Stimulated activated CD4-positive, alpha-beta T cell treated with anti-CD3 and anti-CD28 coated beads, Interleukin-2, amount 100 ng/mL, for 48 hours (primary cell): Measurements from ENCODE around the gene LRRC25.

Experiments
- DNase-seq, 2 donors: peaks; one replicate each; pipeline ENCODE4 v3.0.0-alpha.2; 2020

LRRC25 gene

DNA sequence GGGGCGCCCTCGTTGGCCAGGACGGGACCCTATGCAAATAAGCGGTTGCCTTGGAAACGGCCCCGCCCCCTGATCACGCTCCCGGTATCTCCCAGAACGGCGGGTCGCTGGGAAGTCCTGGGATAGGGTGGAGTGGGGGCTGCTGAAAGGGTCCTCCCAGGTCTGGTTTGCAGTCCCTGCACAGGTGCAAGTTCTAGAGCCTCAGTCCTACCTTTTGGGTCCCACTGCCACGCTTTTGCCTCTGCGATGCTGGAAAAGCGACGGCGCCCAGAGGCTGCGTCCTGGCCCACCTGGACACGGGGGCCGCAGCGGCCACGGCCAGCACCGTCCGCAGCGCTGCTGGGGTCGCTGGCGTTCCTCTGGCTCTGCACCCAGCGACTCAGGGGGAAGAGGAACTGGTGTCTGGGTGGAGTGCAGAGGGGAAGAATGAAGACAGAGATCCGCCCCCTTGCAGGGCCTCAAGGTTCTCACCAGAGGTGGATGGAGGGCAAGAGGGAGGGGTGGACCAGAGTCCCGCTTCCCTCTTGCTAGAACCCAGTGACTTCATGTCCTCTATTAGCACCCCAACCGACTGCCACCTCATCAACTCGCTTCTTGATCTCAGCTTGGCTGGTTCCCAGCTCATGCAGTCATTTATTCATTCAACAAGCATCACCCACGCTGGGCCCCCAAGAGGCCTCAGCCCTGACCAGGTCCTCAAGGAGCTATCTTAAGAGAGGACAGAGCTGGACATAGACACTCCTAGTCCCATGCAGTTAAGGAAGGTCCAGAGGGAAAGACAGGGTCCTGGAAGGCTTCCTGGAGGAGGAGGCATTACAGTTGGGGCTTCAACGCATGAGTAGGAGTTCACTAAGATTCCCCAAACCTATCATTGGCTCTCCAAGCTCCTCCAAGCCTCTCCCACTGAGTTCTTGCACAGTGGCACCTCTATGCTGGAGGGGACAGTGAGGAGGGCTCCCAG, at the start of gene LRRC25:
Gene LRRC25 (minus strand): TSS at position 381 of the 961 bp plus-strand sequence. CDS start 659 bp downstream, outside the sequence.
- DNase-seq, result no peak

DNA sequence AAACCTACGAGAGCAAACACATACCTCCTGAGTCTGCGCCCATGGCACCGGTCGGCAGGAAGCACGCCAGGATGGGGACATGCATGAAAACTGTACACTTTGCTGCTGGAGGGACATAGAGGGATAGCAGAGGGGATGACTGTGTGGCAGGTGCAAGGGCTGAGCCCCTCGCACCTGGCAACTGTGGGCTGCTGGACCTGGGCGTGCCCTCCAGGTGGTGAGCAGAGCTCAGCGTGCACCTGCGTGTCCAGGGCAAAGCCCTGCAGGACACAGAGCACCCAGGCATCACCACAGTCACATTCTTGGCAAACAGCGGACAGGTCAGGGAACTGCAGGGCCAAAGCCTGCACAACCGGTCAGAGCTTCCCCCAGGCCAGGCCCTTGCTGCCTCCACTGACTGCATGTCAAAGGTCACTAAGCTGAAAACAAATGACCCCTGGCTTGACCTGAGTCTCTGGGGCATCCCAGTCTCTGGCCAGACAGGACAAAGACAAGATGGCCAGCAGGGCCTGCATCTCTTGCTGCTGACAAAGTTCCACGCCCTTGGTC, 49.5 kb upstream of the LRRC25 start:
- DNase-seq, result no peak

DNA sequence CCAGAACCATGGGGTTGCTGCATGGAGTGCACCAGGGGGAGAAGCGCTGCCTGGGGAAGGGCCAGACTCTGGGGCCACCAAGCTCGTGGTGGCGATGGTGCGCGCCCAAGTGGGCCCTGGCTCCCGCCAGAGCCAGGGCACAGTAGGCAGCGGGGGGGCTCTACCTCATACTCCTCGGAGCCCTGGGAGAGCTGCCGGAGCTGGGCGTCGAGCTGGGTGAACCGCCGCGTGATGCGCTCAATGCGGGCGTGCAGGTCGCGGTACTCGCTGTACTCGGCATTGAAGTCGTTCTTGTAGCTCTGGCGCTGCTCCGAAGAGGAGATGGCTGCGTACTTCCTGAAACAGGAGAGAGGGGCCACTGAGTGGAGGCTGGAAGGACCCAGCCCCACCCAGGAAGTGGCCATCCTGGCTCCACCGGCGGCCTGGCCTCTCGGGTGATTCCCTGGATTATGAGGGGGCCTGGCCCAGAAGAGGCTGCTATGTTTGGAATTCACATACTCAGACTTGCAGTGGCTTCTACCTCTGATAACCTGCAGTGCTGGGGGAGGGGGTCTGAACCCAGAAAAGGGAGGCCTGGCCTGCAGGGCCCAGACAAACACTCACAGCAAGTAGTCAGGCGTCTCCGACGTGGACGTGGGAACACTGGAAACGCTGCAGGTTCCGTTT, 48.9 kb upstream of the LRRC25 start:
- DNase-seq, result no peak

DNA sequence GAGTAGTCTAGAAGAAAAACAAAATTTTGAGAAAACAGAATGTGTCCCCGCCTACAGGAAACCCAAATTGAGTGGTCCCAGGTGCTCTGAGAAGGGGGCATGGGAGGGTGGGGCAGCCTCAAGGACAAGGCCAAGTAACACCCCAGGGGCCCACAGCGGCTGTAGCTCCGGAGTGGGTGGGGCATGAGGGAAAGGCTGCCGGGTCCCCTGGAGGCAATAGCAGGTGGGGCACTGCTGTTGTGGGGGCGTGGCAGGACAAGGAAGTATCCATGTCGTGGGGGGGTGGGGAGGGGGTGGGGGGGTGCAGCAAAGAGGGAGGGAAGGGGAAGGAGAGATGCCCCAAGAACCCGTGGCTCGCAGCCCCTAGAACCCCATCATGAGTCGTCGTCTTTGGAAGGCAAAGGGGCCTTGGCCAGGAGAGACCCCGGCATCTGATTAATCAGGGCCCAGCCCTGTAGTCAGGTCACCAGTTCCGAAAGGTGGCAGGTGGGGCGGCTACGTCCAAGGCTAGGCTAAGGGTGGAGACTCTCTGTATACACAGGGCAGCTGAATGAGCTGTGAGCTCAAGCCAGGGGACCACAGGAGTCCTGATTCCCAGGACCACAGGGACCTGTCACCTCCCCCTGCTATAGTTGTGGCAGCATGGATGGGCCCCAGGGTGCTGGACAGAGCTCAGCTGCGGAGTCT, 48.0 kb upstream of the LRRC25 start:
- no peak for DNase-seq

DNA sequence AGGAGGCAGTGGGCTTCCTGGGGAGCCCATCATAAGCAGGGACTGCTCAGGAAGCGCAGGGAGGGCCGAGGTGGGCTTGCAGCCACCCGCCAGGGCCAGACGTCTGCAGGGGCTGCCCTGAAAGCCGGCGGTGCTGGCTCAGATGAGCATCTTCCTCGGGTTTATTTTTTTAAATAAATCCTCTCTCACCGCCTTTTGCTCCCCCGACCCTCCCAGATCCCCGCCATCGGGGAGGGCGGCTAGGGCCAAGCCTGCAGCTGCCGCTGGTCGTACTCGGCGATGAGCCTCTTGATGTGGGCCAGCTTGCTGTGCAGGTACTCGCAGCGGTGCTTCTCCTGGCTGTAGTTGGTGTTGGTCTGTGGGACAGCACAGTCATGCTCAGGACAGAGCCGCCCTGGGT, 47.1 kb upstream of the LRRC25 start:
- DNase-seq, result no peak

DNA sequence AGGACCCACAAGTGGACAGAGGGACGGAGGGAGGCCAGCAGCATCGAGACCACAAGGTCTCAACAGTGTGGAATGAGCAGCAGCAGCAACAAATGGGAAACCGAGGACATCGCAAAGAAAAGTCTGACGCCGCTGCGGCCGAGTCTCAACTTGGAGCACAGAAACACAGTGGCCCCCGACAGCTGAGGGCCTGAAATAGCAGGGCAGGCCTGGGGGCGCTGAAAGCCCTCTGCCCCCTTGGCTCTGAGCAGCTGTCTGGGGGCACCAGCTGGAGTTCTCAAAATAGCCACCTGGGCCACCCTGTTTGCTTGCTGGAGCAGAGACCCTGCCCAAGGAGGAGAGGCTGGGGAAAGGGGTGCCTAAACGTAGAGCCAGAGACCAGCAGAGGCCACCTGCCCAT, 46.4 kb upstream of the LRRC25 start:
- no peak for DNase-seq

DNA sequence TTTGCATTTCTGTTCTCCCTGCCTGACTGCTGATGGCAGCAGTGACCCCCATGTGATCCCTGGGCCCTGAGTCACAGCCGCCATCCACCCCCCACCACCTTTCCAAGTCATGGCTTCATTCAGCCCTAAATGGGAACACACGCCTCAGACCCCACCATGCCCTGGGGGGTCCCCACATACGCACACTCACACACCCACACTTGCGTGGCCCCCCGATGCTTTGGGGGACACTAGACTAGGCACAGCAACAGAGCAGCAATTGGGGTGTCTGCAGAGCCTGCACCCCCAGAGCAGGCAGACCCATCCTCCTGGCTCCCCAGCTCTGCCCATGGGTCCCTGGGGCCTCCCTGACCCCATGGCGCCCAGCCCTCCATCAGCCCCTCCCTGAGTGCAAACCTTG, 46.0 kb upstream of the LRRC25 start:
- no peak for DNase-seq

DNA sequence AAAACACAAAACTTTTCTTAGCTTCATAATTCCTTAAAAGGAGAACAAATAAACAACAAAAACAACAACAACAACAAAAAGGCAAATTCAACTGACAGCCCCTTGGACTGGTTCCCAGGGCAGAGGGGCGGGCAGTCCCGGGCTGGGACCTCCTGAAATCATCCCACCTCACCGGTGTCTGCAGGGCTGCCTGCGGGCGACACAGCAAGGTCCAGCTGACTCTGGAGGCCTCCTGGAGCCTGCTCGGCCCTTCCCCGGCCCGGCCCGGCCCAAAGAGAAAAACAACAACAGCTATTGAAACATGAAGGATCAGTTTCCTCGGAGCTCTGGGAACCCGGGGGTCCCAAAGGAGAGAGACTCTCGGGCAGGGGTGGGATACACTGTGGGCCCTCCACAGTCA, 45.5 kb upstream of the LRRC25 start:
- no peak for DNase-seq

DNA sequence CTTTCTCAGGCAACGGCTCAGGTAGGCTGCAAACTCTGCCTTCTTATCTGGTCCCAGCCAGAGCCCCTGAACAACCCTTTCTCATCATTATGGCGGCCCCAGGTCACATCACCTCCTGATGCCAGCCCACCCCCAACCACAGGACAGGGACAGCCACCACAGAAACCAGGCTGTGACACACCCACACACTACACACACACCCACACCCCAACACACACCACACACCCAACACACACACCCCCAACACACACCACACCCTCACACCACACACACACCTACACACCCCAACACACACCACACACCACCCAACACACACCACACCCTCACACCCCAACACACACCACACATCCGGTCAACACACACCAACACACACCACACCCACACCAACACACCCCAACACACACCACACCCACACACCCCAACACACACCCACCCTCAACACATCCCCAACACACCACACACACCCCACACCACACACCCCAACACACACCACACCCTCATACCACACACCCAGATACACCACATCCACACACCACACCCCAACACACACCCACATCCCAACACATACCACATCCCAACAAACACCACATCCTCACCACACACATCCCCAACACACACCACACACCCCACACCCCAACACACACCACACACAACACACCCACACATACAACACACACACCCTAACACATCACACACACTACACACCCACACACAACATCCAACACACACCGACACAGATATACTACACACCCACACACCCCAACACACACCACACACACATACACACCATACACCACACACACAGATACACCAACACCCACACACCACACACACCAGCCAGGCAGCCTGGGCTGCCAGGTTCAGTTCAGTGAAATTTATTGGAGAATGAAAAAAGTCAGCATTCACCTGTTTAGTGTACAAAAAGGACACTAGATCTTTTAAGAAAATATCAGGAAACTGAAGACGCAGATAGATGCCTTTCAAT, 44.7 kb upstream of the LRRC25 start:
- no peak for DNase-seq

DNA sequence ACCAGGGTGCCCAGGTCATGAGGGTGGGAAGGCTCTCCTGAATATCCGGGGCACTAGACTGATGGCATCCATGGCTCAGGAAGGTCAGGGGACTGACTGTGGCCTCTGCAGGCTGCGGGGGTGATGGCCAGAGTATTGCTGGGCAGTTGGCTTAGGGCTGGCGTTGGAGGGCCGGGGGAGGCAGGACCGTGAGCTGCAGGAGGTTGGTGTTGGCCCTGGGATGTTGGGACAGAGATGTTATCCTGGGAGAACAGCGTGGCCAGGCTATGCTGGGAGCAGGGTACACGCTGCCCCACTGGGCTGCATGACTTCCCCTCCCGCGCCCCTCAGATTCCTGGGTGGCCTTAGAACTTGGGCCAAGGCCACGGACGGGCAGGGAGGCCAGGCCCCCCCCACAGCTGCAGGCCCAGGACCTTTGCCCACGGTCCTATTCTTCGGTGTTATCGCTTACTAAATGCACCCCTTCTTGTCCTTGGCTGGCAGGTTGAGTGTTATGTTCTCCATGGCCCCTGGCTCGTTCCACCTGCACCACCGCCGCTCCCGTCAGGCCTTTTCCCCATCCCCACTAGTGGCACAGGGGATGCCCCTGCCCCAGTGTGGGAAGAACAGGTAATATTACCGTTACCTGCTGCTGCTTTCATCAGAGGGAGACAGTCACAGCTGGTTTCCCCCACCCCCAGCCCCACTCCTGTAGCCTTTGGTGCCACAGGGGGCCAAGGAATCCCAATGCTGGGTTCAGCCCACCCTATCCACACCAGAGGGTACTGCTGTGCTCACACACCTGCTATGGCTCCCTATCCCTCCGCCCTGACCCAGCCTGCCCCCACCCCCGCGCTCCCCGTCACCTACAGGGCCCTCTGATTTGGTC, 43.7 kb upstream of the LRRC25 start:
- DNase-seq, result no peak

DNA sequence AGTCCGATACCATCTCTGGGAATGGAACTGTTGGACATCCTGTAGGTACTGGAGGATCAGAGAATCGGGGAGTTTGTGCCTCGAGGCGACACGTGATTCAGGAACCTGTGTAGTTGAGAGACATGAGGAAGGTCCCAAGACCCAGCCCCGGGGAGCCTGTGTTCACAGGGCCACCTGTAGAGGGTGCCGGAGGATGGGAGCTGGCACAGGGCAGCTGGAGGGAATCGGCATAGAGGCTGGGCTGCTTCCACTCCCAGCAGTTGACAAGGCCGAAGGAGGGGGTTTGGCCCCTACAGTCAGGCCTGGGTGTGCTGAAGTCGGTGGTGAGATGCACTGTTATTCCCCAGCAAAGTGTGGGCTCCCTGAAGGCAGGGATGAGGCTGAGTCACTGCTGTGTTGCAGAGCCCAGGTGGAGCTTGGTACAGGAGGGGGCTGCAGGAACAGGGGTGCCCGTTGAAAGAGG, 43.0 kb upstream of the LRRC25 start:
- no peak for DNase-seq

DNA sequence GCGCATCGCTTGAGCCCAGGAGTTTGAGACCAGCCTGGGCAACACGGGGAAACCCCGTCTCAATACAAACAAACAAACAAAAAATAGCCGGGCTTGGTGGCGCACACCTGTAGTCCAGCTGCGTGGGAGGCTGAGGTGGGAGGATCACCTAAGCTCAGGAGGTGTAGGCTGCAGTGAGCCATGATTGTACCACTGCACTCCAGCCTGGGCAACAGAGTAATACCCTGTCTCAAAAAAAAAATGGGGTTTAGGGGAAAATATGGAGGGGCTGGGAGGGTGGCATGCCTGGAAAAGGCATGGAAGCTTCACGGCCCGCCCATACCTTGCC, 42.5 kb upstream of the LRRC25 start:
- DNase-seq, result no peak

DNA sequence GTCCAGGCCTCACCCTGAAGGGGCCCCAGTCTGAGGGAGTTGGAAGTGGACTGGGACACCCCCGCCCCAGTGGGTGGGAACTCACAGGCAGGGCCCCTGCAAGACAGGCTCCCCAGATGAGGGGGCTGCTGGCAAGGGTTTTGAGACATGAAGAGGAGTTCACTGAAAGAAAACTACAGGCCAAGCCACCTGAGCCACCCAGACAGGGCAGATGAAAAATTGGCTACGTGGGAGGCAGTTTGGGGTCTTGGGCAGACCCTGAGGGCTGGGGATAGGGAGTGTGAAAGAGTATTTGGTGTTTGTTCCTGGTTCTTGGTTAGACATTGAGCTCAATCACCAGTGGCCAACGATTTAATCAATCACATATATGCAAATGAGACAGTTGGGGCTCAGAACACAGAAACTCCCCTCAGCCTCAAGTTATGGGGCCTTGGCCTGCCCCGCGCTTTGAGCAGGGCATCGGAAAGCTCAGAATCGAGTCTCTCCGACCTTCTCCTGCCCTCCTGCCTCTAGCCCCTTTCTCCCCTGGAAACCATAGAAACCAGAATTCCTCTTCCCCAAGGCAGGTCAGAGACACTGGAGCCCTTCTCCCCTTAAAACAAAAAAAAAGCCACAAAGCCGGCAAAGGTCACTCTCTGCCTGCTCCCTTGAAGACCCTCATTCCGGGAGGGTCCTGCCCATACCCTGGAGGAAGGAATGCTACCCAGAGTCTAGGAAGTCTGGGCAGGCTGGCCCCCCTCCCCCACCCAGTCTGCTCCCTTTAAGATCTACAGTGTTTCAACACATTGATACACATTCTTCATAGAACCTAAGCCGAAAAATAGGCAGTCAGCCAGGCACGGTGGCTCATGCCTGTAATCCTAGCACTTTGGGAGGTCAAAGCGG, 41.8 kb upstream of the LRRC25 start:
- no peak for DNase-seq

DNA sequence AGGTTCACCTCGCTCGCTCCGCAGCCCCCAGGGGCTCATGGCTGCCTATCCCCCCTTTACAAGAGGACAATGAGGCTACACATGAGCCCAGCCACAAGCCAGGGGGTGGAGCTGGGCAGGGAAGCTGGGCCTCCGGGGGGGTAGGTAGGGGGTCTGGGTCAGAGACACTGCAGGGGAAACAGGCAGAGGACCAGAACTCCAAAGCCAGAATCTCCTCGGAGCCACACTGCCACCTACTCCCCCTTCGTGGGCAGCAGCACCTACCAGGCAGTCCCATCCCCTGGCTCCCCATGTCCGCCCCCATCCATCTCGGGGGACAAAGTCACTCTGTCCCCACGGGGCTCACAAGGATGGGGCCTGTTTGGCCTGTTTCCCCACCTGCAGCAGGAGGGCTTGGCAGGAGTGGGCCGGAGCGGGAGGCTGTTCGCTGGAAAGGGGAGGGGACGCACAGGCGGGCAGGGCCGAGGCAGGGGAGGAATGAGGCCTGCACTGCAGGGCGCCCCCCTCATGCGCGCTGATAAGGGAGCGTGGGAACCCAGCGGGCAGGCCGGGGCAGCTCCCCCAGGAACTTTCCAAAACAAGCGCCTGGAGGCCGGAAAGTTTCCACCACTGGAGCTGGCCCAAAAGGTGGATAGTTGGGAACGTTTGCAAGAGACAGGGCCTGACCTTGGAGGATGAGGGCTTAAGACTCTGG, 41.1 kb upstream of the LRRC25 start:
- DNase-seq, result no peak

DNA sequence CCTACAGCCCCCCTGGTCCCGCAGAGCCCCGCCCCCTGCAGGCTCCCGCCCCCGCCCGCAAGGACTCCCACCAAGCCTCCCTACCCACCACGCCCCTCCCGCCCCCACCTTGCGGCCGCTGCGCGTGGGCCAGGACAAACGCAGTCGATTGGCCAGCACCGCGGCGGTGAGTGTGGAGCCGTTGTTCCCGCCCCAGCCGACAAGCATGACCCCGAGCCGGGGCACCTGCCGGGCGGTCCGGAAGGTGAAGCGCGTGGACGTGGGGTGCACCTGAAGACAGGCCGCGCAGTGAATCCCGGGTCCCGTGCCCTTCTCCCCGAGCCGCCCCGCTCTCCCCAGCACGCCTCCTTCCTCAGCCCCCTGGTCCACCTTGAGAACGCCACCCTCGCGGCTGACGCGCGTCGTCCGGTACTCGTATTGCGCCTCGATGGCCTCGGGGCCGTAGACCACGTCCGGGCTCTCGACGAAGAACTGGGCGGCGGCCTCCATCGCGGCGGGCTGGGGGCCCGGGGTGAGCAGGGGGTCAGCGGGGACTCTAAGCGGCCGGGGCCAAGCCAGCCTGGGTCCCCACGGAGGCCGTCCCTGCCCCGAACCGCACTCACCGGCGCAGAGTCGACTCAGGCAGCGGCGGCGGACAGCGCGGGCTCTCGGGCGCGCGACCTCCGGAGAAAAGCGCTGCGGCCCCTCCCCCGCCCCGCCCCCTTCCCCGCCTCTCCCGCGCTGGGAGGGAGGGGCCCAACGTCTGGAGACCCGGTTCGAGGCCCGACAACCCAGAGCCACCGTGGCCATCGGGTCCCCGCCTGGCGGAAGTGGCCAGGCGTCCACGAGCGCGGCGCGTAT, 40.3 kb upstream of the LRRC25 start, which contains the start of gene ISYNA1:
Gene ISYNA1 (minus strand): TSS at position 643 of the 840 bp plus-strand sequence. CDS start 154 bp downstream, at position 489.
- no peak for DNase-seq

DNA sequence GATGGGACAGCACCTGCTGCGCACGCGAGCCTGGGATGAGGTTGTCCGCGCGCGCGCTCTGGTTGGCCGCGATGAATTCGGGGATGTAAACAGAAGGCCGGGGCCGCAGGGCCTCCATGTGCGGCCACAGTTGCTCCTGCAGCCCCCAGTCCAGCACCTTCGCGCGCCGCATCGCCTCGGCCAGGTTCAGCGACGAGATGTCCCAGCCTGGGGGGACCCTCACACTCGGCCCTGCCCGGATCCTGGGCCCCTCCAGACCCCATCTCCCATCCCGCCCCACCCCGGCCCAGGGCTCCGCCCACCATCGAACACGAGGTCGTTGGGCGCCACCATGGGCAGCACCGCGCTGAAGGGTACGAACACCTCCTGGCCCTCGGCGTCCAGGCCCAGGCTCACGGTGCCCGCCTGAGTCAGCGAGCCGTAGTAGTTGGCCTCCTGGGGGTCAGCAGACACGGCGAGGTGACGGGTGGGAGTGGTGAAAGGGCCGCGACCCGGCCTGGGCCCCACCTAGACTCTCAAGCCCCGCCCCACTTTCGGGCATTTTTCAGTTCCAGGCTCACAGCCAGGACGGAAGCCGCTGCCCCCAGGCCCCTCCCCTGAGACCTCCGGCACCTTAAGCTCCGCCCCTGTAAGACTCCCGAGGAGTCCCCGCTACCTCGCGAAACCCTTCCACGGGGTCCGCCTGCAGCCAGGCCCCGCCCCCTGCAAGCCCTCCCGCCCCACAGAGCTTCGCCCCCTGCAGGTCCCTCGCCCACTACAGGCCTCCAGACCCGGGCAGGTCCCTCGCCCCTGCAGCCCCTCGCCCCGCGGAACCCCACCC, 39.5 kb upstream of the LRRC25 start:
- no peak for DNase-seq
